HEK293 (cell line): ENCODE results near the gene NUP62.

ENCODE experiments used
- BCL11B ChIP-seq: fragments of 450-650 bp; formaldehyde crosslinking; IDR thresholded peaks from 2 replicates; pipeline ENCODE4 v1.5.1; 2016; ENCODE audit warnings: low read depth, missing biosample characterization, missing genetic modification characterization
- CTCF ChIP-seq: fragments of 450-650 bp; formaldehyde crosslinking; IDR thresholded peaks from 2 replicates; pipeline ENCODE4 v1.5.1; 2016; ENCODE audit warnings: missing biosample characterization, missing genetic modification characterization
- HOXA7 ChIP-seq: sonication (generic); formaldehyde crosslinking; IDR thresholded peaks from 2 replicates; pipeline ENCODE4 v1.8.1; 2022; ENCODE audit warnings: missing genetic modification reagents, borderline replicate concordance
- RBAK ChIP-seq: fragments of 450-650 bp; formaldehyde crosslinking; IDR thresholded peaks from 2 replicates; pipeline ENCODE4 v1.5.1; 2016; ENCODE audit warnings: missing biosample characterization, missing genetic modification characterization
- ZNF223 ChIP-seq: fragments of 450-650 bp; formaldehyde crosslinking; IDR thresholded peaks from 2 replicates; pipeline ENCODE4 v1.5.1; 2016; ENCODE audit warnings: missing biosample characterization, missing genetic modification characterization

DNA sequence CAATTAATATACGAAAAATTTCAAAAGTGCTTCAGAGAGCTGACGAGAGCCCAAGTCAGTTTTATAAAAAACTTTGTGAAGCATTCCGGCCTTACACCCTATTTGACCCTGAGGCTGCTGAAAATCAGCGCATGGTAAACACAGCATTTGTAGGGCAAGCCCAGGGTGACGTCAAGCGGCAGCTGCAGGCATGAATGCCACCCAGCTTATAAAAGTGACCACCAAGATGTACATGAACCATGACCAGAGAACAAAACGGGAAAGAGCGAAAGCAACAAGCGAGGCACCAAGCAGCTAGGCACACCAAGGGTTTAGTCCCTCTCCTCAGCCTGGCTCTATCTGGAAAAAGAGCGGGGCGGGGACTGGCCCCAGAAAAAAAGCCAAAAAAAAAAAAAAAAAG is 25.6 kb upstream of the NUP62 start:
- no peak for TF ChIP-seq CTCF
- TF ChIP-seq ZNF223 (tag by site-specific recombination) = no peak
- no peak for TF ChIP-seq BCL11B (tag by site-specific recombination)
- TF ChIP-seq HOXA7 (CRISPR knock-in tag) = no peak
- no peak for TF ChIP-seq RBAK (tag by site-specific recombination)
